Loucy (cell line): ENCODE results near the gene ST6GALNAC1.

Experiments used
- CTCF ChIP-seq: fragments of 200-600 bp; sonication (generic); conservative IDR thresholded peaks from 2 replicates; pipeline ENCODE4 v1.5.1; 2014; ENCODE audit warnings: mild to moderate bottlenecking, antibody characterized with exemption, low read length
- EZH2phosphoT487 ChIP-seq: fragments of 200-600 bp; IDR thresholded peaks from 2 replicates; pipeline ENCODE4 v1.6.1; 2018; ENCODE audit warnings: antibody characterized with exemption, mild to moderate bottlenecking, moderate library complexity, borderline replicate concordance

- TF ChIP-seq CTCF = no peak
- TF ChIP-seq EZH2phosphoT487 = no peak
Measured at GRCh38 chr17:76611758-76612157, 31.8 kb downstream of the ST6GALNAC1 start.
